CD4-positive, alpha-beta T cell treated with Interleukin-4 for 1 hour (primary cell): ENCODE data around the gene CADPS.

ENCODE experiments used
- DNase-seq, 2 donors: peaks; one replicate each; pipeline ENCODE4 v3.0.0-alpha.2; 2020 to 2022

The CADPS gene

GRCh38 chr3:62405135-62405534 lies 470.1 kb downstream of the CADPS start:
- no peak for DNase-seq

- no peak for DNase-seq
Observed at GRCh38 chr3:62404321-62404720, 470.9 kb downstream of the CADPS start.

GRCh38 chr3:62403765-62404164 lies 471.5 kb downstream of the CADPS start:
- DNase-seq = no peak

GRCh38 chr3:62392626-62393292 lies 482.5 kb downstream of the CADPS start:
- DNase-seq = no peak

- DNase-seq = no peak
Observed at GRCh38 chr3:62387251-62387650, 488.0 kb downstream of the CADPS start.

GRCh38 chr3:62379321-62379798 lies 495.9 kb downstream of the CADPS start:
- DNase-seq = no peak

GRCh38 chr3:62378921-62379320 lies 496.3 kb downstream of the CADPS start:
- no peak for DNase-seq

GRCh38 chr3:62378311-62378789 lies 496.9 kb downstream of the CADPS start:
- DNase-seq = no peak

- DNase-seq = no peak
Observed at GRCh38 chr3:62376906-62377877, 498.0 kb downstream of the CADPS start.

- no peak for DNase-seq
Observed at GRCh38 chr3:62376454-62376720, 498.8 kb downstream of the CADPS start.

GRCh38 chr3:62375655-62376453 lies 499.4 kb downstream of the CADPS start:
- no peak for DNase-seq

- no peak for DNase-seq
Observed at GRCh38 chr3:62374341-62375218, 500.6 kb downstream of the CADPS start.

GRCh38 chr3:62373714-62374333 lies 501.4 kb downstream of the CADPS start:
- DNase-seq = no peak

GRCh38 chr3:62373215-62373614 lies 502.0 kb downstream of the CADPS start, which contains the start of gene FEZF2:
TSS of gene FEZF2 (minus strand) at chr3:62373550. CDS start at chr3:62372868, 682 bp downstream.
- no peak for DNase-seq

GRCh38 chr3:62372621-62373041 lies 502.6 kb downstream of the CADPS start:
- DNase-seq = no peak

- DNase-seq = no peak
Observed at GRCh38 chr3:62371720-62372591, 503.3 kb downstream of the CADPS start.

GRCh38 chr3:62370858-62371719 lies 504.1 kb downstream of the CADPS start:
- DNase-seq = no peak

- no peak for DNase-seq
Observed at GRCh38 chr3:62370112-62370857, 504.9 kb downstream of the CADPS start.

GRCh38 chr3:62369476-62369743 lies 505.8 kb downstream of the CADPS start:
- no peak for DNase-seq
